ENCODE data around the gene CORT.

CORT gene

GRCh38 chr1:10479296-10479695 lies 29.5 kb downstream of the CORT start:
- DNase-seq: no peak

- no peak for DNase-seq
Observed at GRCh38 chr1:10480614-10481013, 30.8 kb downstream of the CORT start.

DNA sequence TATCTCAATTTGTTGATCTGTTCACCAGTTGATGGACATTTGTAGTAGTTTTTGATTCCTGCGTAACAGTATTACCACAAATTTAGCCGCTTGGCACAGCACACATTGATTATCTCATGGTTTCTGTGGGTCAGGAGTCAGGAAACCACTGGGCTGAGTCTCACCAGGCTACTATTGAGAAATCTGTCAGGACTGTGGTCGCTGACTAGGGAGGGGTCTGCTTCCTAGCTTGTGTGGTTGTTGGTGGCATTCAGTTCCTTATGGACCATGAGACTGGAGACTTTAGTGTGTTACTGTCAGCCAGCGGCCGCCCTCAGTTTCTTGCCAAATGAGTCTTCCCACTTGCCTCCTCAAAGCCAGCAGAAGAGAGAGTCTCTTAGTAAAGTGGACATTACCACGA lies 34.7 kb downstream of the CORT start:
- DNase-seq: no peak

GRCh38 chr1:10489291-10490055 lies 39.6 kb downstream of the CORT start:
- DNase-seq: no peak

DNA sequence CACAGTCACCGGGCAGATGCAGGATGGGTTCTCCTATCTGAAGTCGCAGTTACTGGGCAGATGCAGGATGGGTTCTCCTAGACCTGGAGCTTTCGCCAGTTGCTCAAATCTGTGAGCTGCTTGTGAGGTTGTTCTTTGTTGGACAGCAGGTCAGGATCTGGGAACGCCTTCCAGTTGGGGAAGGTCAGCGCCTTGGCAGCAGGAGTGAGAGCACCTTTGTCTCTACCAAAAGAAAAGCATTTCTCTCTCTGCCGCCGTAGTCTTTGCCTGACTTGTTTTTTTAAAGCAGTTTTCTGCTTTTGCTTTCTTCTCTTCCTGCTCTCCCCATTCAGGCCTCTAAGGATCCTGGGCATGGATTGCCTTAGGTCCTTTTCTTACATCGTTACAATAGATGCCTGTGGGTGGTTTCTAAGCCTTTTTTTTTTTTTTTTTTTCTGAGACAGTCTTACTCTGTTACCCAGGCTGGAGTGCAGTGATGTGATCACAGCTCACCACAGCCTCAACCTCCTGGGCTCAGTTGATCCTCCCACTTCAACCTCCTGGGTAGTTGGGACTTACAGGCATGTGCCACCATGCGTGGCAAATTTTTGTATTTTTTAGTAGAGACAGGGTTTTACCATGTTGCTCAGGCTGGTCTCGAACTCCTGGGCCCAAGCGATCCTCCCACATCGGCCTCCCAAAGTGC lies 40.6 kb downstream of the CORT start:
- DNase-seq: no peak

DNA sequence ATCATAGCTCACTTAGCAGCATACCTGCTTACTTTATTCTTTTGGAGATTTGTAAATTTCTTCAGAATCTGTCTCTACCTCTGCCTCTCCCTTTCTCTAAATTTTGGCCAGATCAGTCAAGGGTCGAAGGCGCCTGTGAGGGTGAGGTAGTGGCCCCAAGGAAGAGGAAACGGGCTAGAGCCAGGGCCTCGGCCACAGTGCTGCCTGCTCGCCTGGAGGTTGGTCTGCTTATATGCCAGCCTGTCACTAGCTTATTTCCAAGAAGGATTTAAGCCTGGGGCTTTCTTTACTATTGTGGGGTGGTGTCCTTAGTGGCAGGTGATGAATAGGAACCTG lies 44.6 kb downstream of the CORT start:
- no peak for DNase-seq

GRCh38 chr1:10494754-10495474 lies 45.1 kb downstream of the CORT start:
- DNase-seq: peak; percentile 88

DNA sequence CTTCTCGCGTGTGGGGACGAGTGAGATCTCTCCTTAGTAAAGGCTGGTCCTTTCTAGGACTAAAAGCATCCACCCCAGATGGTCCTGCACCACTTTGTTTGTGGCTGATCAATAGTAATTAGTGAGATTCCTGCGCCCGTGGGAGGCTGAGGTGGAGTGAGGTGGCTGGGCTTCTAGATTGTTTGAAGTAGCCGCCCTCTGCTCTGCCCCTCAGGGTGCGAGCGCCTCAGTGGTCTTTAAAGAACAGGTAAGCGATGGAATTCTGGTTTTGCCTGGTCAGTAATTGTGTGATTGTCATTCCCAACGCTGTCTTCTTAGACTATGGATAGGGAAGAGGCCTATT lies 45.6 kb downstream of the CORT start:
- DNase-seq: no peak

- no peak for DNase-seq
Observed at GRCh38 chr1:10495952-10496351, 46.1 kb downstream of the CORT start.

- DNase-seq: no peak
Observed at GRCh38 chr1:10497109-10497508, 47.3 kb downstream of the CORT start.

- DNase-seq: peak; percentile 57
Observed at GRCh38 chr1:10498231-10498630, 48.4 kb downstream of the CORT start.
